ENCODE results near the gene NOP14. TPM values are rescaled to one million over a fixed set of nuclear protein-coding genes. Genes with fewer than 3 reads are reported as not detected.
A peak's percentile ranks its signal among the peaks of the same experiment; 100 is the strongest.

NOP14 gene
- total and polyA plus RNA-seq, 2 experiments from 2014 or later, result 29.9 to 38.7 TPM

DNA sequence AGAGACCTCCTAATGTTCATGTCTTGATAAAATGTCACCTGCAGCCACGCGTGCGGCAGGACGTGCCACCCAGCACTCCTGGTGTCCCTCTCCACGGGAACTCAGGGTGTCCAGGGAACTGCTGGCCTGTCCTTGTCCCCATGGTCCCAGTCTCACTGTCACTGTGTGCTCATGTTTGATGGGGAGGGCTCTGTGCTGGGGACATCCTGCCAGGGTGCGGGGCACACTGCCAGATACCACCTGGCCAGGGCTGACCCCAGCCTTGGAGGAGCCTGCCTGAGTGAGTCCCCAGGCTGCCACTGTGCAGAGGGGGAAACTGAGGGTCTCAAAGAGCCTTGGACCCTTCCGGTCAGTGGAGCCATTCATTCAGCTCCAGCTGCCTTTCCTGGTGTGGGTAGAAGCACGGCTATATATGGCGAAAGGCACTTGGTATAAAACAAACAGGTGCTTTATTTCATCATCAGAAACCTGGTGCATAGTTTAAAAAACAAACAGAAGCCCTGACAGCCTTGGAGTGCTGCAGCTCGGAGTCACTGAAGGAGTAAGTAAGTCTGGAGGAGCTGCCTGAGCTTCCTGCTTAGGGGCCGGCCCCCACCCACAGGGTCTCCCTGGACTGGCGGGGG, 33.0 kb downstream of the NOP14 start:
- peaks cover 6% of the 10 kb centered on the region; the same call in 1 of the 2 replicates for H4K20me1 ChIP-seq (replicated peaks; ENCODE audit: insufficient read depth)
- Mint-ChIP-seq H3K9me3 (no peaks in the 10 kb centered on the region), H3K27ac (no peak overlapping the region), H3K4me1 (peaks cover 5% of the 10 kb centered on the region), H3K36me3 (ENCODE audit: low read depth) (peaks cover 52% of the 10 kb centered on the region), H3K4me3 (no peak overlapping the region), H3K27me3 (ENCODE audit: insufficient read depth, low read depth, poor library complexity) (peaks cover 20% of the 10 kb centered on the region)
- ATAC-seq (no peak), DNase-seq (ENCODE audit: low spot score) (no peak)
- H3K79me2 ChIP-seq (replicated peaks; ENCODE audit: insufficient read depth), result no peaks in the 10 kb centered on the region
- 0 out of 2 replicates have a peak overlapping the region, but pooled peaks have one; percentile 45 for H3K27ac ChIP-seq (ENCODE audit: low read depth)
- no peak overlapping the region for H3K4me2 ChIP-seq
- no peaks in the 10 kb centered on the region for H3K27me3 ChIP-seq (ENCODE audit: insufficient read depth)
- H3F3A ChIP-seq (replicated peaks; ENCODE audit: low read depth), result 0 out of 2 replicates have a peak, but pooled peaks cover 6% of the 10 kb centered on the region
- no peaks in the 10 kb centered on the region for H3K4me1 ChIP-seq (ENCODE audit: insufficient read depth)
- TF ChIP-seq, protein P1, sequence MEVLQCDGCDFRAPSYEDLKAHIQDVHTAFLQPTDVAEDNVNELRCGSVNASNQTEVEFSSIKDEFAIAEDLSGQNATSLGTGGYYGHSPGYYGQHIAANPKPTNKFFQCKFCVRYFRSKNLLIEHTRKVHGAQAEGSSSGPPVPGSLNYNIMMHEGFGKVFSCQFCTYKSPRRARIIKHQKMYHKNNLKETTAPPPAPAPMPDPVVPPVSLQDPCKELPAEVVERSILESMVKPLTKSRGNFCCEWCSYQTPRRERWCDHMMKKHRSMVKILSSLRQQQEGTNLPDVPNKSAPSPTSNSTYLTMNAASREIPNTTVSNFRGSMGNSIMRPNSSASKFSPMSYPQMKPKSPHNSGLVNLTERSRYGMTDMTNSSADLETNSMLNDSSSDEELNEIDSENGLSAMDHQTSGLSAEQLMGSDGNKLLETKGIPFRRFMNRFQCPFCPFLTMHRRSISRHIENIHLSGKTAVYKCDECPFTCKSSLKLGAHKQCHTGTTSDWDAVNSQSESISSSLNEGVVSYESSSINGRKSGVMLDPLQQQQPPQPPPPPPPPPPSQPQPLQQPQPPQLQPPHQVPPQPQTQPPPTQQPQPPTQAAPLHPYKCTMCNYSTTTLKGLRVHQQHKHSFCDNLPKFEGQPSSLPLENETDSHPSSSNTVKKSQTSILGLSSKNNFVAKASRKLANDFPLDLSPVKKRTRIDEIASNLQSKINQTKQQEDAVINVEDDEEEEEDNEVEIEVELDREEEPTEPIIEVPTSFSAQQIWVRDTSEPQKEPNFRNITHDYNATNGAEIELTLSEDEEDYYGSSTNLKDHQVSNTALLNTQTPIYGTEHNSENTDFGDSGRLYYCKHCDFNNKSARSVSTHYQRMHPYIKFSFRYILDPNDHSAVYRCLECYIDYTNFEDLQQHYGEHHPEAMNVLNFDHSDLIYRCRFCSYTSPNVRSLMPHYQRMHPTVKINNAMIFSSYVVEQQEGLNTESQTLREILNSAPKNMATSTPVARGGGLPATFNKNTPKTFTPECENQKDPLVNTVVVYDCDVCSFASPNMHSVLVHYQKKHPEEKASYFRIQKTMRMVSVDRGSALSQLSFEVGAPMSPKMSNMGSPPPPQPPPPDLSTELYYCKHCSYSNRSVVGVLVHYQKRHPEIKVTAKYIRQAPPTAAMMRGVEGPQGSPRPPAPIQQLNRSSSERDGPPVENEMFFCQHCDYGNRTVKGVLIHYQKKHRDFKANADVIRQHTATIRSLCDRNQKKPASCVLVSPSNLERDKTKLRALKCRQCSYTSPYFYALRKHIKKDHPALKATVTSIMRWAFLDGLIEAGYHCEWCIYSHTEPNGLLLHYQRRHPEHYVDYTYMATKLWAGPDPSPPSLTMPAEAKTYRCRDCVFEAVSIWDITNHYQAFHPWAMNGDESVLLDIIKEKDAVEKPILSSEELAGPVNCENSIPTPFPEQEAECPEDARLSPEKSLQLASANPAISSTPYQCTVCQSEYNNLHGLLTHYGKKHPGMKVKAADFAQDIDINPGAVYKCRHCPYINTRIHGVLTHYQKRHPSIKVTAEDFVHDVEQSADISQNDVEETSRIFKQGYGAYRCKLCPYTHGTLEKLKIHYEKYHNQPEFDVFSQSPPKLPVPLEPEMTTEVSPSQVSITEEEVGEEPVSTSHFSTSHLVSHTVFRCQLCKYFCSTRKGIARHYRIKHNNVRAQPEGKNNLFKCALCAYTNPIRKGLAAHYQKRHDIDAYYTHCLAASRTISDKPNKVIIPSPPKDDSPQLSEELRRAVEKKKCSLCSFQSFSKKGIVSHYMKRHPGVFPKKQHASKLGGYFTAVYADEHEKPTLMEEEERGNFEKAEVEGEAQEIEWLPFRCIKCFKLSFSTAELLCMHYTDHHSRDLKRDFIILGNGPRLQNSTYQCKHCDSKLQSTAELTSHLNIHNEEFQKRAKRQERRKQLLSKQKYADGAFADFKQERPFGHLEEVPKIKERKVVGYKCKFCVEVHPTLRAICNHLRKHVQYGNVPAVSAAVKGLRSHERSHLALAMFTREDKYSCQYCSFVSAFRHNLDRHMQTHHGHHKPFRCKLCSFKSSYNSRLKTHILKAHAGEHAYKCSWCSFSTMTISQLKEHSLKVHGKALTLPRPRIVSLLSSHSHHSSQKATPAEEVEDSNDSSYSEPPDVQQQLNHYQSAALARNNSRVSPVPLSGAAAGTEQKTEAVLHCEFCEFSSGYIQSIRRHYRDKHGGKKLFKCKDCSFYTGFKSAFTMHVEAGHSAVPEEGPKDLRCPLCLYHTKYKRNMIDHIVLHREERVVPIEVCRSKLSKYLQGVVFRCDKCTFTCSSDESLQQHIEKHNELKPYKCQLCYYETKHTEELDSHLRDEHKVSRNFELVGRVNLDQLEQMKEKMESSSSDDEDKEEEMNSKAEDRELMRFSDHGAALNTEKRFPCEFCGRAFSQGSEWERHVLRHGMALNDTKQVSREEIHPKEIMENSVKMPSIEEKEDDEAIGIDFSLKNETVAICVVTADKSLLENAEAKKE (CRISPR knock-in tag; IDR thresholded peaks at IDR 0.05), result no peak
- no peak overlapping the region for H3K4me3 ChIP-seq
- H3K36me3 ChIP-seq (ENCODE audit: insufficient read depth), result no peaks in the 10 kb centered on the region
- H3K9me2 ChIP-seq (ENCODE audit: insufficient read depth), result no peaks in the 10 kb centered on the region
- H2AFZ ChIP-seq, result no peak overlapping the region

DNA sequence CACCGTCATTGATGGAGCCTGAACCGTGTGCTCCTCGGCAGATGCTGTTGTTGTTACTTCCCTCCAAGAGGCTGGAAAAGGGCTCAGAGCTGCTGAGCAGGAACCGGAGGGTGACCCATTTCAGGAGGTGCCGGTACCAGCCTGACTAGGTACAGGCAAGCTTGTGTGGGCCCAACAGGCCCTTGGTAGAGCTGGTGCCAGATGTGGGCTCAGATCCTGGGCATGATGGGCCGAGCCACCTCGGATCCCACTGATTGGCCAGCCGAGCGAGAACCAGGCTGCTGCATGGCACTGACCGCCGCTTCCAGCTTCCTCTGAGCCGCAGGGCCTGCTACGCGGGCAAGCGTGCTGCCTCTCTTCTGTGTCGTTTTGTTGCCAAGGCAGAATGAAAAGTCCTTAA, 33.7 kb downstream of the NOP14 start:
- Mint-ChIP-seq H3K9me3 (no peaks in the 10 kb centered on the region), H3K36me3 (ENCODE audit: low read depth) (peaks cover 60% of the 10 kb centered on the region), H3K4me1 (peaks cover 12% of the 10 kb centered on the region), H3K27ac (no peak overlapping the region), H3K27me3 (ENCODE audit: insufficient read depth, low read depth, poor library complexity) (peaks cover 18% of the 10 kb centered on the region), H3K4me3 (no peak overlapping the region)
- no peak for ATAC-seq
- Histone ChIP-seq H3K27me3 (ENCODE audit: insufficient read depth) (no peaks in the 10 kb centered on the region), H3K79me2 (replicated peaks; ENCODE audit: insufficient read depth) (peaks cover 3% of the 10 kb centered on the region; the same call in 1 of the 2 replicates), H3K9me2 (ENCODE audit: insufficient read depth) (no peaks in the 10 kb centered on the region), H3K4me3 (no peak overlapping the region), H3K27ac (ENCODE audit: low read depth) (peak overlapping the region; percentile 45; the same call in 1 of the 2 replicates), H3F3A (replicated peaks; ENCODE audit: low read depth) (0 out of 2 replicates have a peak, but pooled peaks cover 6% of the 10 kb centered on the region), H4K20me1 (replicated peaks; ENCODE audit: insufficient read depth) (peaks cover 6% of the 10 kb centered on the region; the same call in 1 of the 2 replicates), H3K4me1 (ENCODE audit: insufficient read depth) (0 out of 2 replicates have a peak, but pooled peaks cover 2% of the 10 kb centered on the region), H2AFZ (no peak overlapping the region), H3K4me2 (no peak overlapping the region), H3K36me3 (ENCODE audit: insufficient read depth) (no peaks in the 10 kb centered on the region)
- no peak for DNase-seq (ENCODE audit: low spot score)
- TF ChIP-seq, protein P2, sequence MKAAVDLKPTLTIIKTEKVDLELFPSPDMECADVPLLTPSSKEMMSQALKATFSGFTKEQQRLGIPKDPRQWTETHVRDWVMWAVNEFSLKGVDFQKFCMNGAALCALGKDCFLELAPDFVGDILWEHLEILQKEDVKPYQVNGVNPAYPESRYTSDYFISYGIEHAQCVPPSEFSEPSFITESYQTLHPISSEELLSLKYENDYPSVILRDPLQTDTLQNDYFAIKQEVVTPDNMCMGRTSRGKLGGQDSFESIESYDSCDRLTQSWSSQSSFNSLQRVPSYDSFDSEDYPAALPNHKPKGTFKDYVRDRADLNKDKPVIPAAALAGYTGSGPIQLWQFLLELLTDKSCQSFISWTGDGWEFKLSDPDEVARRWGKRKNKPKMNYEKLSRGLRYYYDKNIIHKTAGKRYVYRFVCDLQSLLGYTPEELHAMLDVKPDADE (IDR thresholded peaks at IDR 0.05), result no peak
- no peak for TF ChIP-seq ZNF114 (CRISPR knock-in tag; IDR thresholded peaks at IDR 0.05)
- TF ChIP-seq ZNF331 (CRISPR knock-in tag; IDR thresholded peaks at IDR 0.05; ENCODE audit: low read depth), result no peak
- TF ChIP-seq EZH2phosphoT487 (IDR thresholded peaks at IDR 0.05; ENCODE audit: unreplicated experiment), result no peak
- TF ChIP-seq CREB1 (CRISPR knock-in tag; IDR thresholded peaks at IDR 0.05; ENCODE audit: low read depth), result no peak
- TF ChIP-seq, protein P3, sequence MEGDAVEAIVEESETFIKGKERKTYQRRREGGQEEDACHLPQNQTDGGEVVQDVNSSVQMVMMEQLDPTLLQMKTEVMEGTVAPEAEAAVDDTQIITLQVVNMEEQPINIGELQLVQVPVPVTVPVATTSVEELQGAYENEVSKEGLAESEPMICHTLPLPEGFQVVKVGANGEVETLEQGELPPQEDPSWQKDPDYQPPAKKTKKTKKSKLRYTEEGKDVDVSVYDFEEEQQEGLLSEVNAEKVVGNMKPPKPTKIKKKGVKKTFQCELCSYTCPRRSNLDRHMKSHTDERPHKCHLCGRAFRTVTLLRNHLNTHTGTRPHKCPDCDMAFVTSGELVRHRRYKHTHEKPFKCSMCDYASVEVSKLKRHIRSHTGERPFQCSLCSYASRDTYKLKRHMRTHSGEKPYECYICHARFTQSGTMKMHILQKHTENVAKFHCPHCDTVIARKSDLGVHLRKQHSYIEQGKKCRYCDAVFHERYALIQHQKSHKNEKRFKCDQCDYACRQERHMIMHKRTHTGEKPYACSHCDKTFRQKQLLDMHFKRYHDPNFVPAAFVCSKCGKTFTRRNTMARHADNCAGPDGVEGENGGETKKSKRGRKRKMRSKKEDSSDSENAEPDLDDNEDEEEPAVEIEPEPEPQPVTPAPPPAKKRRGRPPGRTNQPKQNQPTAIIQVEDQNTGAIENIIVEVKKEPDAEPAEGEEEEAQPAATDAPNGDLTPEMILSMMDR (conservative IDR thresholded peaks at IDR 0.05; ENCODE audit: low read depth in 2 of 2), result no peak
- no peak for TF ChIP-seq POLR2AphosphoS5 (IDR thresholded peaks at IDR 0.05; ENCODE audit: low read depth)
- no peak for TF ChIP-seq JUNB (IDR thresholded peaks at IDR 0.05; ENCODE audit: unreplicated experiment)
- TF ChIP-seq STAT1 (IDR thresholded peaks at IDR 0.05; ENCODE audit: unreplicated experiment), result no peak

Measured in GM23338 (cell line).